GM12878 (cell line): ENCODE measurements around the gene HES7. TPM values are rescaled to one million over a fixed set of nuclear protein-coding genes. Genes with fewer than 3 reads are reported as not detected.

Experiments
- ATAC-seq: fragments of 200-7000 bp; cut with Tn5 transposase; 3 replicates; pipeline ENCODE4 v1.9.1; 2020; ENCODE audit warnings: mild to moderate bottlenecking, moderate library complexity
- BruUV-seq: library from RNA; stranded (reverse); fragments of 400-500 nt; replicated peaks from 2 replicates; lab custom pipeline; 2021; lab: Mats Ljungman, UMichigan
- CTCF ChIA-PET: fragments of 300-600 bp; sonication (Branson Sonifier 250); formaldehyde crosslinking; extraction: SDS; loops from one replicate; lab custom pipeline; 2021; ENCODE audit warnings: inconsistent platforms; lab: Yijun Ruan, JAX
- POLR2A ChIA-PET: fragments of 350-600 bp; formaldehyde crosslinking; extraction: SDS; loops from one replicate; lab custom pipeline; 2021; ENCODE audit warnings: inconsistent platforms; lab: Charles Lee
- RAD21 ChIA-PET: fragments of 300-600 bp; sonication (Branson Sonifier 250); formaldehyde crosslinking; loops from one replicate; lab custom pipeline; 2023; ENCODE audit warnings: antibody characterized with exemption; ENCODE audit not compliant: unreplicated experiment; lab: Charles Lee
- SMC1A ChIA-PET: fragments of 300-600 bp; sonication (Branson Sonifier 250); formaldehyde crosslinking; loops from one replicate; lab custom pipeline; 2023; ENCODE audit not compliant: unreplicated experiment, uncharacterized antibody; lab: Charles Lee
- DNase-seq: peaks from one replicate; pipeline ENCODE4 v3.0.0-alpha.2; 2011; ENCODE audit warnings: low read depth, low spot score
- FAIRE-seq: peaks from 3 replicates; lab custom pipeline; 2011; peaks lifted over from hg19 to GRCh38; lab: Jason Lieb, UNC
- H2AFZ ChIP-seq: 2 replicates; pipeline ENCODE4 v1.6.0; 2011; ENCODE audit warnings: low read depth, low read length, control low read depth; ENCODE audit not compliant: control insufficient read depth
- H3K27ac ChIP-seq: 2 replicates; pipeline ENCODE4 v1.5.1; 2011; ENCODE audit warnings: control low read depth; ENCODE audit not compliant: control insufficient read depth, insufficient read depth
- H3K27me3 ChIP-seq, 2 experiments: replicated peaks in 1 of 2; 2 replicates each; pipeline versions ENCODE4 v1.6.0 to v1.6.1; 2011; ENCODE audit warnings: low read length in 1 of 2; ENCODE audit not compliant: control insufficient read depth in 2 of 2, insufficient read depth in 2 of 2
- H3K36me3 ChIP-seq, 2 experiments: 2 replicates each; pipeline ENCODE4 v1.5.1; 2011; ENCODE audit warnings: low read length in 1 of 2; ENCODE audit not compliant: control insufficient read depth in 2 of 2, insufficient read depth in 2 of 2
- H3K4me1 ChIP-seq: 2 replicates; pipeline ENCODE4 v1.6.1; 2011; ENCODE audit warnings: mild to moderate bottlenecking, low read length, moderate library complexity, mixed read lengths; ENCODE audit not compliant: control insufficient read depth, insufficient read depth
- H3K4me2 ChIP-seq: 2 replicates; pipeline ENCODE4 v1.6.0; 2011; ENCODE audit warnings: control low read depth; ENCODE audit not compliant: control insufficient read depth, insufficient read depth
- H3K4me3 ChIP-seq: fragments of 200-600 bp; sonication (generic); 2 replicates; pipeline ENCODE4 v1.5.1; 2016
- H3K79me2 ChIP-seq: 2 replicates; pipeline ENCODE4 v1.6.0; 2011; ENCODE audit warnings: low read length; ENCODE audit not compliant: control insufficient read depth, insufficient read depth
- H3K9ac ChIP-seq: 2 replicates; pipeline ENCODE4 v1.8.0; 2011; ENCODE audit warnings: low read length, control low read depth, mixed read lengths; ENCODE audit not compliant: control insufficient read depth, insufficient read depth
- H3K9me3 ChIP-seq: replicated peaks from 3 replicates; pipeline ENCODE4 v1.5.1; 2011; ENCODE audit warnings: mild to moderate bottlenecking, low read length; ENCODE audit not compliant: control insufficient read depth, insufficient read depth
- H4K20me1 ChIP-seq: 2 replicates; pipeline ENCODE4 v1.6.0; 2011; ENCODE audit not compliant: control insufficient read depth, insufficient read depth
- CHD2 ChIP-seq: IDR thresholded peaks from 2 replicates; pipeline ENCODE4 v1.6.1; 2011; ENCODE audit warnings: low read depth, low read length, improper control_type of control experiment, borderline replicate concordance
- CHD4 ChIP-seq: fragments of 200-600 bp; sonication (generic); IDR thresholded peaks from 2 replicates; pipeline ENCODE4 v1.6.1; 2016; ENCODE audit warnings: mild to moderate bottlenecking
- CREB1 ChIP-seq: IDR thresholded peaks from 2 replicates; pipeline ENCODE4 v1.6.1; 2012; ENCODE audit warnings: low read depth, mild to moderate bottlenecking, inconsistent platforms
- ETV6 ChIP-seq, 2 experiments: fragments of 450-650 bp in 1 of 2; IDR thresholded peaks in 1 of 2; conservative IDR thresholded peaks in 1 of 2; 2 replicates each; pipeline ENCODE4 v1.6.1; 2014; ENCODE audit warnings: antibody characterized with exemption in 1 of 2, borderline replicate concordance in 1 of 2, low read depth in 1 of 2, mild to moderate bottlenecking in 1 of 2, moderate library complexity in 1 of 2
- GATAD2B ChIP-seq: fragments of 450-650 bp; conservative IDR thresholded peaks from 2 replicates; pipeline ENCODE4 v1.6.1; 2017; ENCODE audit warnings: low read depth, mild to moderate bottlenecking, moderate library complexity
- IKZF2 ChIP-seq, 2 experiments: fragments of 450-650 bp; IDR thresholded peaks; 2 replicates each; pipeline ENCODE4 v1.6.1; 2017; ENCODE audit warnings: mild to moderate bottlenecking in 2 of 2, moderate library complexity in 2 of 2
- NFIC ChIP-seq: IDR thresholded peaks from 2 replicates; pipeline ENCODE4 v1.6.1; 2012; ENCODE audit warnings: low read depth, mild to moderate bottlenecking, inconsistent platforms, low read length, moderate library complexity
- NR2C2 ChIP-seq: IDR thresholded peaks from 2 replicates; pipeline ENCODE4 v1.6.1; 2011; ENCODE audit warnings: borderline replicate concordance, low read depth; ENCODE audit not compliant: control insufficient read depth, insufficient read length
- POLR2AphosphoS2 ChIP-seq: IDR thresholded peaks from 2 replicates; pipeline ENCODE4 v1.6.1; 2011; ENCODE audit warnings: low read depth, mild to moderate bottlenecking, low read length, improper control_type of control experiment, moderate library complexity
- SMC3 ChIP-seq: IDR thresholded peaks from 2 replicates; pipeline ENCODE4 v1.6.1; 2011; ENCODE audit warnings: low read length, improper control_type of control experiment, borderline replicate concordance
- ZNF24 ChIP-seq: fragments of 450-650 bp; IDR thresholded peaks from 2 replicates; pipeline ENCODE4 v1.6.1; 2017; ENCODE audit warnings: antibody characterized with exemption, mild to moderate bottlenecking
- WGBS: methylation state at CpG from one replicate; pipeline ENCODE4 v1.1.6; 2016; ENCODE audit warnings: low lambda C conversion rate; ENCODE audit not compliant: insufficient replicate concordance, insufficient coverage; ENCODE audit errors: missing lambda C conversion rate; 5-methylcytosine and 5-hydroxymethylcytosine counted together
- in situ Hi-C: fragments of 300-500 bp; cut with MboI; formaldehyde crosslinking; loops from 9 replicates; pipeline ENCODE4 v1.14.3; 2018; ENCODE audit warnings: mixed read lengths
- intact Hi-C: fragments of 100-400 bp; cut with micrococcal nuclease; formaldehyde crosslinking; loops from one replicate; pipeline ENCODE4 v1.14.2; 2022; ENCODE audit not compliant: unreplicated experiment
- polyA plus RNA-seq, 11 experiments: library from polyadenylated mRNA; depleted of rRNA in 4 of 11; unstranded in 6 of 11; stranded (reverse) in 5 of 11; fragments of >200 nt; fragmentation: Nextera tagmentation in 4 of 11; fragmentation: Illumina TruSeq in 1 of 11; extraction: Ambion mirVana in 4 of 11; extraction: Trizol in 1 of 11; gene quantifications; 1 replicate in 1 of 11; 2 replicates in 10 of 11; pipeline versions ENCODE4 v1.2.1 to v1.2.3, GENCODE V29; 2011 to 2016; ENCODE audit warnings: inconsistent platforms in 2 of 11, missing spikeins in 2 of 11, low read depth in 1 of 11
- total RNA-seq, 4 experiments: library from RNA; depleted of rRNA in 3 of 4; stranded (reverse); fragments of >200 nt in 3 of 4; fragmentation: Illumina TruSeq in 1 of 4; extraction: Trizol in 1 of 4; gene quantifications; 2 replicates each; pipeline versions ENCODE4 v1.2.1 to v1.2.3, GENCODE V29; 2013 to 2021
- TF ChIP-seq, protein P1 (sequence below): IDR thresholded peaks from 2 replicates; pipeline ENCODE4 v1.6.1; 2011; ENCODE audit warnings: mild to moderate bottlenecking, low read depth, low read length, moderate library complexity; ENCODE audit not compliant: insufficient replicate concordance
- TF ChIP-seq, protein P2 (sequence below): fragments of 450-650 bp; IDR thresholded peaks from 2 replicates; pipeline ENCODE4 v1.6.1; 2018; ENCODE audit warnings: borderline replicate concordance, mild to moderate bottlenecking; ENCODE audit not compliant: partially characterized antibody
- TF ChIP-seq, protein P3 (sequence below): IDR thresholded peaks from 2 replicates; pipeline ENCODE4 v1.6.1; 2012; ENCODE audit warnings: improper control_type of control experiment, low read depth, low read length; ENCODE audit not compliant: insufficient replicate concordance

Gene HES7
- total and polyA plus RNA-seq, 10 of the 15 experiments (the other 5 are each of a cell fraction or from before 2014, with no cell fraction given), result 0.07 to 1.3 (median 0.63) TPM; not detected in 4

DNA sequence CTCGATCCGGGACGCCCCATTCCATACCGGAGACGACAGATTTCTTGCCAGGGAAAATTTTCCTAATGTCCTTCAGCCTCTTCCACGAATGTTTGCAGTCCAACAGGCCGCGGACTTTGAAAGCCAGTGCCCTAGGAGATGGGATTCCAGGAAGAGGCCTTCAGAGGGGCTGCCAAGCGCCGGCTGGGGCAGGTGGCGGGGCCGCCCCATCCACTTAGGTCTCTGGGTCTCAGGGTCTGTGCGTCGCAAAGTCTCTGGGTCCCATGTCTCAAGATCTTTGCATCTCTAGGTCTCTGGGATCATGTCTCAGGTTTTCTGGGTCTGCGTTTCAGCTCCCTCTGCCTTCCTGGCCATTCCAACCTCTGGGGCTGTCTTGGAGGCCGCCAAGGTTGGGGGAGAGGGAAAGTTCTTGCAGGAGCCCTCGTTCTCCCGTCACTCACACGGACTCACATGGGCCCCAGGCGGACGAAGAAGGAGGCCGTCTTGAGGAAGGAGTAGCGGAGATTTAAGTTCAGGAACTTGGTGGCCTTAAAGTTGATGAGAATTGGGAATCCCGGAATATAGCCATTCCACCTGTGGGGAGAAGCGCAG lies 43.6 kb downstream of the HES7 start:
- no peak overlapping the region for H3K9ac ChIP-seq
- FAIRE-seq (no peak), ATAC-seq (no peak), DNase-seq (no peak)
- BruUV-seq, result no TSS peak
- H3K4me2 ChIP-seq, result peak overlapping the region; percentile 92
- H3K36me3 ChIP-seq, result no peaks in the 10 kb centered on the region
- no peaks in the 10 kb centered on the region for H4K20me1 ChIP-seq
- peak overlapping the region; percentile 75; the same call in 1 of the 2 replicates for H3K4me3 ChIP-seq
- in situ Hi-C loops, result no loop called here
- H3K79me2 ChIP-seq, result no peaks in the 10 kb centered on the region
- H3K27me3 ChIP-seq, result peaks cover 0 to 1% of the 10 kb centered on the region in 2 experiments; a peak in 2 of 4 replicates
- WGBS, result 33% methylated on average over 25 of the region's 25 CpGs
- peaks cover 4% of the 10 kb centered on the region; the same call in 1 of the 2 replicates for H3K4me1 ChIP-seq
- RAD21 ChIA-PET, result interaction anchor here (0.9 kb wide), 1 partner anchor 12 kb away, joined by 3 read pairs; no protein-coding TSS in a partner anchor
- no peaks in the 10 kb centered on the region for H3K9me3 ChIP-seq
- peak overlapping the region; percentile 89 for H2AFZ ChIP-seq
- SMC1A ChIA-PET, result interaction anchor here (1.4 to 1.7 kb wide), 2 partner anchors 12 to 39 kb away, joined by 5 to 9 read pairs; no protein-coding TSS in a partner anchor
- intact Hi-C loops, result loop anchor here (2.0 kb wide), 1 partner anchor 38 kb away; the partner anchor contains the start of gene ALOXE3
- no peak overlapping the region for H3K27ac ChIP-seq
- POLR2A ChIA-PET, result no interaction called here
- CTCF ChIA-PET, result interaction anchor here (1.0 to 9.4 kb wide), 9 partner anchors 10 to 37 kb away, joined by 3 to 159 read pairs (median 6); partner anchors contain the start of gene ALOXE3
- TF ChIP-seq, protein P1, sequence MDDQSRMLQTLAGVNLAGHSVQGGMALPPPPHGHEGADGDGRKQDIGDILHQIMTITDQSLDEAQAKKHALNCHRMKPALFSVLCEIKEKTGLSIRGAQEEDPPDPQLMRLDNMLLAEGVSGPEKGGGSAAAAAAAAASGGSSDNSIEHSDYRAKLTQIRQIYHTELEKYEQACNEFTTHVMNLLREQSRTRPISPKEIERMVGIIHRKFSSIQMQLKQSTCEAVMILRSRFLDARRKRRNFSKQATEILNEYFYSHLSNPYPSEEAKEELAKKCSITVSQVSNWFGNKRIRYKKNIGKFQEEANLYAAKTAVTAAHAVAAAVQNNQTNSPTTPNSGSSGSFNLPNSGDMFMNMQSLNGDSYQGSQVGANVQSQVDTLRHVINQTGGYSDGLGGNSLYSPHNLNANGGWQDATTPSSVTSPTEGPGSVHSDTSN, result no peak
- TF ChIP-seq NR2C2 (no peak), ZNF24 (no peak), CHD4 (no peak), GATAD2B (no peak), CREB1 (no peak), IKZF2 (IDR thresholded peaks at IDR 0.05) (no peak), CHD2 (no peak), SMC3 (no peak), POLR2AphosphoS2 (no peak), ETV6 (conservative IDR thresholded peaks at IDR 0.05 in 1 of 2, IDR thresholded peaks at IDR 0.05 in 1 of 2; ENCODE audit: borderline replicate concordance in 1 of 2, low read depth in 1 of 2) (no peak), NFIC (no peak)
- TF ChIP-seq, protein P2, sequence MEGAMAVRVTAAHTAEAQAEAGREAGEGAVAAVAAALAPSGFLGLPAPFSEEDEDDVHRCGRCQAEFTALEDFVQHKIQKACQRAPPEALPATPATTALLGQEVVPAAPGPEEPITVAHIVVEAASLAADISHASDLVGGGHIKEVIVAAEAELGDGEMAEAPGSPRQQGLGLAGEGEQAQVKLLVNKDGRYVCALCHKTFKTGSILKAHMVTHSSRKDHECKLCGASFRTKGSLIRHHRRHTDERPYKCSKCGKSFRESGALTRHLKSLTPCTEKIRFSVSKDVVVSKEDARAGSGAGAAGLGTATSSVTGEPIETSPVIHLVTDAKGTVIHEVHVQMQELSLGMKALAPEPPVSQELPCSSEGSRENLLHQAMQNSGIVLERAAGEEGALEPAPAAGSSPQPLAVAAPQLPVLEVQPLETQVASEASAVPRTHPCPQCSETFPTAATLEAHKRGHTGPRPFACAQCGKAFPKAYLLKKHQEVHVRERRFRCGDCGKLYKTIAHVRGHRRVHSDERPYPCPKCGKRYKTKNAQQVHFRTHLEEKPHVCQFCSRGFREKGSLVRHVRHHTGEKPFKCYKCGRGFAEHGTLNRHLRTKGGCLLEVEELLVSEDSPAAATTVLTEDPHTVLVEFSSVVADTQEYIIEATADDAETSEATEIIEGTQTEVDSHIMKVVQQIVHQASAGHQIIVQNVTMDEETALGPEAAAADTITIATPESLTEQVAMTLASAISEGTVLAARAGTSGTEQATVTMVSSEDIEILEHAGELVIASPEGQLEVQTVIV, result no peak
- TF ChIP-seq, protein P3, sequence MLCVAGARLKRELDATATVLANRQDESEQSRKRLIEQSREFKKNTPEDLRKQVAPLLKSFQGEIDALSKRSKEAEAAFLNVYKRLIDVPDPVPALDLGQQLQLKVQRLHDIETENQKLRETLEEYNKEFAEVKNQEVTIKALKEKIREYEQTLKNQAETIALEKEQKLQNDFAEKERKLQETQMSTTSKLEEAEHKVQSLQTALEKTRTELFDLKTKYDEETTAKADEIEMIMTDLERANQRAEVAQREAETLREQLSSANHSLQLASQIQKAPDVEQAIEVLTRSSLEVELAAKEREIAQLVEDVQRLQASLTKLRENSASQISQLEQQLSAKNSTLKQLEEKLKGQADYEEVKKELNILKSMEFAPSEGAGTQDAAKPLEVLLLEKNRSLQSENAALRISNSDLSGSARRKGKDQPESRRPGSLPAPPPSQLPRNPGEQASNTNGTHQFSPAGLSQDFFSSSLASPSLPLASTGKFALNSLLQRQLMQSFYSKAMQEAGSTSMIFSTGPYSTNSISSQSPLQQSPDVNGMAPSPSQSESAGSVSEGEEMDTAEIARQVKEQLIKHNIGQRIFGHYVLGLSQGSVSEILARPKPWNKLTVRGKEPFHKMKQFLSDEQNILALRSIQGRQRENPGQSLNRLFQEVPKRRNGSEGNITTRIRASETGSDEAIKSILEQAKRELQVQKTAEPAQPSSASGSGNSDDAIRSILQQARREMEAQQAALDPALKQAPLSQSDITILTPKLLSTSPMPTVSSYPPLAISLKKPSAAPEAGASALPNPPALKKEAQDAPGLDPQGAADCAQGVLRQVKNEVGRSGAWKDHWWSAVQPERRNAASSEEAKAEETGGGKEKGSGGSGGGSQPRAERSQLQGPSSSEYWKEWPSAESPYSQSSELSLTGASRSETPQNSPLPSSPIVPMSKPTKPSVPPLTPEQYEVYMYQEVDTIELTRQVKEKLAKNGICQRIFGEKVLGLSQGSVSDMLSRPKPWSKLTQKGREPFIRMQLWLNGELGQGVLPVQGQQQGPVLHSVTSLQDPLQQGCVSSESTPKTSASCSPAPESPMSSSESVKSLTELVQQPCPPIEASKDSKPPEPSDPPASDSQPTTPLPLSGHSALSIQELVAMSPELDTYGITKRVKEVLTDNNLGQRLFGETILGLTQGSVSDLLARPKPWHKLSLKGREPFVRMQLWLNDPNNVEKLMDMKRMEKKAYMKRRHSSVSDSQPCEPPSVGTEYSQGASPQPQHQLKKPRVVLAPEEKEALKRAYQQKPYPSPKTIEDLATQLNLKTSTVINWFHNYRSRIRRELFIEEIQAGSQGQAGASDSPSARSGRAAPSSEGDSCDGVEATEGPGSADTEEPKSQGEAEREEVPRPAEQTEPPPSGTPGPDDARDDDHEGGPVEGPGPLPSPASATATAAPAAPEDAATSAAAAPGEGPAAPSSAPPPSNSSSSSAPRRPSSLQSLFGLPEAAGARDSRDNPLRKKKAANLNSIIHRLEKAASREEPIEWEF, result no peak
